GM12878 (cell line): ENCODE results near the gene PPIL6. TPM values are rescaled to one million over a fixed set of nuclear protein-coding genes. Genes with fewer than 3 reads are reported as not detected.
A peak's percentile ranks its signal among the peaks of the same experiment; 100 is the strongest.

Source experiments
- ATAC-seq: fragments of 200-7000 bp; cut with Tn5 transposase; 3 replicates; pipeline ENCODE4 v1.9.1; 2020; ENCODE audit warnings: mild to moderate bottlenecking, moderate library complexity
- BruUV-seq: library from RNA; stranded (reverse); fragments of 400-500 nt; replicated peaks from 2 replicates; lab custom pipeline; 2021; lab: Mats Ljungman, UMichigan
- CTCF ChIA-PET: fragments of 300-600 bp; sonication (Branson Sonifier 250); formaldehyde crosslinking; extraction: SDS; loops from one replicate; lab custom pipeline; 2021; ENCODE audit warnings: inconsistent platforms; lab: Yijun Ruan, JAX
- POLR2A ChIA-PET: fragments of 350-600 bp; formaldehyde crosslinking; extraction: SDS; loops from one replicate; lab custom pipeline; 2021; ENCODE audit warnings: inconsistent platforms; lab: Charles Lee
- RAD21 ChIA-PET: fragments of 300-600 bp; sonication (Branson Sonifier 250); formaldehyde crosslinking; loops from one replicate; lab custom pipeline; 2023; ENCODE audit warnings: antibody characterized with exemption; ENCODE audit not compliant: unreplicated experiment; lab: Charles Lee
- SMC1A ChIA-PET: fragments of 300-600 bp; sonication (Branson Sonifier 250); formaldehyde crosslinking; loops from one replicate; lab custom pipeline; 2023; ENCODE audit not compliant: unreplicated experiment, uncharacterized antibody; lab: Charles Lee
- DNase-seq: peaks from one replicate; pipeline ENCODE4 v3.0.0-alpha.2; 2011; ENCODE audit warnings: low read depth, low spot score
- FAIRE-seq: peaks from 3 replicates; lab custom pipeline; 2011; peaks lifted over from hg19 to GRCh38; lab: Jason Lieb, UNC
- H2AFZ ChIP-seq: 2 replicates; pipeline ENCODE4 v1.6.0; 2011; ENCODE audit warnings: low read depth, low read length, control low read depth; ENCODE audit not compliant: control insufficient read depth
- H3K27ac ChIP-seq: 2 replicates; pipeline ENCODE4 v1.5.1; 2011; ENCODE audit warnings: control low read depth; ENCODE audit not compliant: control insufficient read depth, insufficient read depth
- H3K27me3 ChIP-seq, 2 experiments: replicated peaks in 1 of 2; 2 replicates each; pipeline versions ENCODE4 v1.6.0 to v1.6.1; 2011; ENCODE audit warnings: low read length in 1 of 2; ENCODE audit not compliant: control insufficient read depth in 2 of 2, insufficient read depth in 2 of 2
- H3K36me3 ChIP-seq, 2 experiments: 2 replicates each; pipeline ENCODE4 v1.5.1; 2011; ENCODE audit warnings: low read length in 1 of 2; ENCODE audit not compliant: control insufficient read depth in 2 of 2, insufficient read depth in 2 of 2
- H3K4me1 ChIP-seq: 2 replicates; pipeline ENCODE4 v1.6.1; 2011; ENCODE audit warnings: mild to moderate bottlenecking, low read length, moderate library complexity, mixed read lengths; ENCODE audit not compliant: control insufficient read depth, insufficient read depth
- H3K4me2 ChIP-seq: 2 replicates; pipeline ENCODE4 v1.6.0; 2011; ENCODE audit warnings: control low read depth; ENCODE audit not compliant: control insufficient read depth, insufficient read depth
- H3K4me3 ChIP-seq: fragments of 200-600 bp; sonication (generic); 2 replicates; pipeline ENCODE4 v1.5.1; 2016
- H3K79me2 ChIP-seq: 2 replicates; pipeline ENCODE4 v1.6.0; 2011; ENCODE audit warnings: low read length; ENCODE audit not compliant: control insufficient read depth, insufficient read depth
- H3K9ac ChIP-seq: 2 replicates; pipeline ENCODE4 v1.8.0; 2011; ENCODE audit warnings: low read length, control low read depth, mixed read lengths; ENCODE audit not compliant: control insufficient read depth, insufficient read depth
- H3K9me3 ChIP-seq: replicated peaks from 3 replicates; pipeline ENCODE4 v1.5.1; 2011; ENCODE audit warnings: mild to moderate bottlenecking, low read length; ENCODE audit not compliant: control insufficient read depth, insufficient read depth
- H4K20me1 ChIP-seq: 2 replicates; pipeline ENCODE4 v1.6.0; 2011; ENCODE audit not compliant: control insufficient read depth, insufficient read depth
- ETV6 ChIP-seq, 2 experiments: fragments of 450-650 bp in 1 of 2; IDR thresholded peaks in 1 of 2; conservative IDR thresholded peaks in 1 of 2; 2 replicates each; pipeline ENCODE4 v1.6.1; 2014; ENCODE audit warnings: antibody characterized with exemption in 1 of 2, borderline replicate concordance in 1 of 2, low read depth in 1 of 2, mild to moderate bottlenecking in 1 of 2, moderate library complexity in 1 of 2
- HDAC6 ChIP-seq: fragments of 200-600 bp; sonication (generic); IDR thresholded peaks from one replicate; pipeline ENCODE4 v1.8.0; 2017; ENCODE audit warnings: antibody characterized with exemption; ENCODE audit not compliant: unreplicated experiment
- IKZF2 ChIP-seq, 2 experiments: fragments of 450-650 bp; IDR thresholded peaks; 2 replicates each; pipeline ENCODE4 v1.6.1; 2017; ENCODE audit warnings: mild to moderate bottlenecking in 2 of 2, moderate library complexity in 2 of 2
- JUND ChIP-seq: IDR thresholded peaks from 2 replicates; pipeline ENCODE4 v1.6.1; 2012; ENCODE audit warnings: low read depth, mild to moderate bottlenecking, low read length, improper control_type of control experiment, moderate library complexity
- NFIC ChIP-seq: IDR thresholded peaks from 2 replicates; pipeline ENCODE4 v1.6.1; 2012; ENCODE audit warnings: low read depth, mild to moderate bottlenecking, inconsistent platforms, low read length, moderate library complexity
- NR2C2 ChIP-seq: IDR thresholded peaks from 2 replicates; pipeline ENCODE4 v1.6.1; 2011; ENCODE audit warnings: borderline replicate concordance, low read depth; ENCODE audit not compliant: control insufficient read depth, insufficient read length
- STAT3 ChIP-seq: IDR thresholded peaks from 2 replicates; pipeline ENCODE4 v1.6.1; 2011; ENCODE audit warnings: low read depth, low read length, improper control_type of control experiment
- TCF7 ChIP-seq: IDR thresholded peaks from 2 replicates; pipeline ENCODE4 v1.6.1; 2014; ENCODE audit warnings: antibody characterized with exemption, borderline replicate concordance
- WGBS: methylation state at CpG from one replicate; pipeline ENCODE4 v1.1.6; 2016; ENCODE audit warnings: low lambda C conversion rate; ENCODE audit not compliant: insufficient replicate concordance, insufficient coverage; ENCODE audit errors: missing lambda C conversion rate; 5-methylcytosine and 5-hydroxymethylcytosine counted together
- in situ Hi-C: fragments of 300-500 bp; cut with MboI; formaldehyde crosslinking; loops from 9 replicates; pipeline ENCODE4 v1.14.3; 2018; ENCODE audit warnings: mixed read lengths
- intact Hi-C: fragments of 100-400 bp; cut with micrococcal nuclease; formaldehyde crosslinking; loops from one replicate; pipeline ENCODE4 v1.14.2; 2022; ENCODE audit not compliant: unreplicated experiment
- polyA plus RNA-seq, 11 experiments: library from polyadenylated mRNA; depleted of rRNA in 4 of 11; unstranded in 6 of 11; stranded (reverse) in 5 of 11; fragments of >200 nt; fragmentation: Nextera tagmentation in 4 of 11; fragmentation: Illumina TruSeq in 1 of 11; extraction: Ambion mirVana in 4 of 11; extraction: Trizol in 1 of 11; gene quantifications; 1 replicate in 1 of 11; 2 replicates in 10 of 11; pipeline versions ENCODE4 v1.2.1 to v1.2.3, GENCODE V29; 2011 to 2016; ENCODE audit warnings: inconsistent platforms in 2 of 11, missing spikeins in 2 of 11, low read depth in 1 of 11
- total RNA-seq, 4 experiments: library from RNA; depleted of rRNA in 3 of 4; stranded (reverse); fragments of >200 nt in 3 of 4; fragmentation: Illumina TruSeq in 1 of 4; extraction: Trizol in 1 of 4; gene quantifications; 2 replicates each; pipeline versions ENCODE4 v1.2.1 to v1.2.3, GENCODE V29; 2013 to 2021
- TF ChIP-seq, protein P1 (sequence below): IDR thresholded peaks from 2 replicates; pipeline ENCODE4 v1.6.1; 2011; ENCODE audit warnings: low read depth, mild to moderate bottlenecking, low read length, moderate library complexity, borderline replicate concordance; ENCODE audit errors: extremely low read depth
- TF ChIP-seq, protein P2 (sequence below): fragments of 450-650 bp; IDR thresholded peaks from 2 replicates; pipeline ENCODE4 v1.6.1; 2017; ENCODE audit warnings: low read depth, mild to moderate bottlenecking, moderate library complexity
- TF ChIP-seq, protein P3 (sequence below): IDR thresholded peaks from 2 replicates; pipeline ENCODE4 v1.6.1; 2012; ENCODE audit warnings: low read length, inconsistent platforms
- TF ChIP-seq, protein P4 (sequence below): fragments of 450-650 bp; IDR thresholded peaks from 2 replicates; pipeline ENCODE4 v1.6.1; 2016; ENCODE audit warnings: mild to moderate bottlenecking

Gene PPIL6
- total and polyA plus RNA-seq, 10 of the 15 experiments (the other 5 are each of a cell fraction or from before 2014, with no cell fraction given), result 0.01 to 0.26 (median 0.12) TPM; not detected in 5

DNA sequence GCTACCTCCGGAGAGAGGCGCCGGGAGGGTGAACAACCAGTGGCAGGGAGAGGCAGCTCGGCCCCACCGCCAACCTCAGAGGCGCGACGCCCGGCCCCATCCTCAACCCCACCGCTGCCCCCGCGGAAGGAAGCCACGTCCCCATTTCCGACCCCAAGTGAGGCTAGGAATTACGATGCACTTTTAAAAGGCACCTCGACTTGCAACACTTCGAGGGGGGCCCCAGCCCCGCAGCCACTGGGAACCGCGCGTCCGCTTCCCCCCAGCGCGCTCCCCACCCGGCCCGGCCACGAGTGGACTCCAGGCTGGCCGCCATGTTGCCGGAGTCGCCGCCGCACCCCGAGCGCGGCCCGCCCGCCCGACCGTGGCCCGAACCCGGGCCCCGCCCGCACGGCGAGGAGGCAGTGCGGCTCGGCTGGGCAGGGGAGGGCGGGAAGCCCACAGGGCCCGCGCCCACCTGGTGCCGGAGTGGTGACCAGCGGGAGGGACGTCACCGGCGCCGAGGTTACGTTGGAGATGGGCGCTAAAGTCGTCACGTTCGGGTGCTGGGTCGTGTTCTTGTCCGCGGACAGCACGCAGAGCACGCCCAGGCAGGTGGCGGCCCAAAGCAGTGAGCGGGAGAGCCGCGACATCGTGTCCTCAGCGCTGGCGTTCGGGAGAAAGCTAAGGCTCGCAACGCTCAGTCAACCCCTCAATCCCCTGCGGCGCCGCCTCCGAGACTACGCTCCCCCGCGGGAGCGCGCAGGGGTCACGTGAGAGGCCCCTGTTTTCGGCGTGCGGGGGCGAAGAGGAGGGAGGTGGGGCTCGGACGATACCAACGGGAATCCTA is 58.5 kb downstream of the PPIL6 start, which contains the start of gene CD164 (continued):
- TF ChIP-seq JUND, result no peak
- no peak for TF ChIP-seq TCF7
- TF ChIP-seq HDAC6, result peak; percentile 27
- TF ChIP-seq, protein P1, sequence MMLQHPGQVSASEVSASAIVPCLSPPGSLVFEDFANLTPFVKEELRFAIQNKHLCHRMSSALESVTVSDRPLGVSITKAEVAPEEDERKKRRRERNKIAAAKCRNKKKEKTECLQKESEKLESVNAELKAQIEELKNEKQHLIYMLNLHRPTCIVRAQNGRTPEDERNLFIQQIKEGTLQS, result peak; percentile 73; the same call in 1 of the 2 replicates
- peak in 1 of 2 experiments; percentile 80; a peak in 2 of 4 replicates for TF ChIP-seq ETV6 (conservative IDR thresholded peaks at IDR 0.05 in 1 of 2, IDR thresholded peaks at IDR 0.05 in 1 of 2; ENCODE audit: borderline replicate concordance in 1 of 2, low read depth in 1 of 2)

DNA sequence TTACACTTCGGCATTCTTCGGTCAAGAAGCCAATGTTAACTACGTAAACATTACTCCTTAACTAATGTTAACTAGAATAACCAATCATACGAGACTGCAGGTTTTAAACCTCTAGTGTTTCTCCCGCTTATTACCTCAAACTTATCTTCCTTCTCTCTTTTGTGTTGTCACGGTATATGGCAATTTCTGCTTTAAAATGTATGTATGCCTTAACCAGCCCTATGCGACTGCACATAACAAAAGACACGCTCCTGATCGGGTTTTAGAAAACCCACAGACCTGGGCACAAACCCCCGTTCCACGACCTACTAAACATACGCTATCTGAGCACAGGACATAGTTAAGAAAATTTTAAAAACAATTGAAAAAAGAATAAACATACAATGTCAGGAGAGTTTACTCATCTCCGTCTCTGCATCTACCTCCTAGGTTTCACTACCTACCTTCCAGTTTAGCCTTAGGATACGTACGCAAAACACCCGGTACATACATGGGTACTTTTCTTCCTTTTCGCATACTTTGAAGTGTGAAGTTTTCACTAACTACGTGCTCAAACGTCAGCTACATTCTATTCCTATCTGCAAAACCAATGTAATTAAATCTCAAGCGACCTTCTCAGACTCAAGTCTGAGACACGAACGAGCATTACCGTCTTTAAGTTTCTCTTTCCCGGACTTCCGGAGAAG is 59.2 kb downstream of the PPIL6 start:
- Histone ChIP-seq H3K4me2 (peak overlapping the region; percentile 23; the same call in 1 of the 2 replicates), H2AFZ (no peak overlapping the region), H3K9me3 (no peaks in the 10 kb centered on the region), H3K4me3 (peak overlapping the region; percentile 86), H3K9ac (peak overlapping the region; percentile 98), H3K79me2 (peaks cover 61% of the 10 kb centered on the region), H3K36me3 (peaks cover 0 to 6% of the 10 kb centered on the region in 2 experiments; a peak in 3 of 4 replicates), H3K27me3 (no peaks in the 10 kb centered on the region), H3K27ac (peak overlapping the region; percentile 100), H4K20me1 (peaks cover 3% of the 10 kb centered on the region; the same call in 1 of the 2 replicates), H3K4me1 (peaks cover 8% of the 10 kb centered on the region)
- ChIA-PET RAD21 (interaction anchor here (1.3 kb wide), 1 partner anchor 11 kb away, joined by 3 read pairs; no protein-coding TSS in a partner anchor), POLR2A (interaction anchor here (0.9 to 1.2 kb wide), 2 partner anchors 14 to 287 kb away, joined by 3 read pairs; partner anchors contain the start of gene SESN1), SMC1A (interaction anchor here (5.5 kb wide), 1 partner anchor 9 kb away, joined by 63 read pairs; no protein-coding TSS in a partner anchor), CTCF (interaction anchor here (1.0 kb wide), 1 partner anchor 22 kb away, joined by 3 read pairs; no protein-coding TSS in a partner anchor)
- BruUV-seq, result no TSS peak
- DNase-seq, result no peak
- peak; percentile 0; the same call in 2 of the 3 replicates for ATAC-seq
- intact Hi-C loops, result loop anchor here (5.0 to 10.0 kb wide), 2 partner anchors 76 to 826 kb away; partner anchors contain the start of gene MICAL1
- in situ Hi-C loops, result loop anchor here (5.0 to 10.0 kb wide), 3 partner anchors 199 to 826 kb away; partner anchors contain the start of gene CEP57L1
- FAIRE-seq, result no peak
- WGBS, result 2% methylated on average over 25 of the region's 25 CpGs
- TF ChIP-seq, protein P2, sequence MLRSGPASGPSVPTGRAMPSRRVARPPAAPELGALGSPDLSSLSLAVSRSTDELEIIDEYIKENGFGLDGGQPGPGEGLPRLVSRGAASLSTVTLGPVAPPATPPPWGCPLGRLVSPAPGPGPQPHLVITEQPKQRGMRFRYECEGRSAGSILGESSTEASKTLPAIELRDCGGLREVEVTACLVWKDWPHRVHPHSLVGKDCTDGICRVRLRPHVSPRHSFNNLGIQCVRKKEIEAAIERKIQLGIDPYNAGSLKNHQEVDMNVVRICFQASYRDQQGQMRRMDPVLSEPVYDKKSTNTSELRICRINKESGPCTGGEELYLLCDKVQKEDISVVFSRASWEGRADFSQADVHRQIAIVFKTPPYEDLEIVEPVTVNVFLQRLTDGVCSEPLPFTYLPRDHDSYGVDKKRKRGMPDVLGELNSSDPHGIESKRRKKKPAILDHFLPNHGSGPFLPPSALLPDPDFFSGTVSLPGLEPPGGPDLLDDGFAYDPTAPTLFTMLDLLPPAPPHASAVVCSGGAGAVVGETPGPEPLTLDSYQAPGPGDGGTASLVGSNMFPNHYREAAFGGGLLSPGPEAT, result peak; percentile 13; the same call in 1 of the 2 replicates
- TF ChIP-seq, protein P3, sequence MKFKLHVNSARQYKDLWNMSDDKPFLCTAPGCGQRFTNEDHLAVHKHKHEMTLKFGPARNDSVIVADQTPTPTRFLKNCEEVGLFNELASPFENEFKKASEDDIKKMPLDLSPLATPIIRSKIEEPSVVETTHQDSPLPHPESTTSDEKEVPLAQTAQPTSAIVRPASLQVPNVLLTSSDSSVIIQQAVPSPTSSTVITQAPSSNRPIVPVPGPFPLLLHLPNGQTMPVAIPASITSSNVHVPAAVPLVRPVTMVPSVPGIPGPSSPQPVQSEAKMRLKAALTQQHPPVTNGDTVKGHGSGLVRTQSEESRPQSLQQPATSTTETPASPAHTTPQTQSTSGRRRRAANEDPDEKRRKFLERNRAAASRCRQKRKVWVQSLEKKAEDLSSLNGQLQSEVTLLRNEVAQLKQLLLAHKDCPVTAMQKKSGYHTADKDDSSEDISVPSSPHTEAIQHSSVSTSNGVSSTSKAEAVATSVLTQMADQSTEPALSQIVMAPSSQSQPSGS, result no peak; the same call in 1 of the 2 replicates
- peak in 1 of 2 experiments; percentile 28; a peak in 1 of 4 replicates for TF ChIP-seq IKZF2 (IDR thresholded peaks at IDR 0.05)
- 0 out of 2 replicates have a peak, but pooled peaks have one; percentile 21 for TF ChIP-seq STAT3
- TF ChIP-seq, protein P4, sequence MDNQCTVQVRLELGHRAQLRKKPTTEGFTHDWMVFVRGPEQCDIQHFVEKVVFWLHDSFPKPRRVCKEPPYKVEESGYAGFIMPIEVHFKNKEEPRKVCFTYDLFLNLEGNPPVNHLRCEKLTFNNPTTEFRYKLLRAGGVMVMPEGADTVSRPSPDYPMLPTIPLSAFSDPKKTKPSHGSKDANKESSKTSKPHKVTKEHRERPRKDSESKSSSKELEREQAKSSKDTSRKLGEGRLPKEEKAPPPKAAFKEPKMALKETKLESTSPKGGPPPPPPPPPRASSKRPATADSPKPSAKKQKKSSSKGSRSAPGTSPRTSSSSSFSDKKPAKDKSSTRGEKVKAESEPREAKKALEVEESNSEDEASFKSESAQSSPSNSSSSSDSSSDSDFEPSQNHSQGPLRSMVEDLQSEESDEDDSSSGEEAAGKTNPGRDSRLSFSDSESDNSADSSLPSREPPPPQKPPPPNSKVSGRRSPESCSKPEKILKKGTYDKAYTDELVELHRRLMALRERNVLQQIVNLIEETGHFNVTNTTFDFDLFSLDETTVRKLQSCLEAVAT, result peak; percentile 46; the same call in 1 of the 2 replicates
- TF ChIP-seq NFIC, result peak; percentile 41; the same call in 1 of the 2 replicates
- no peak for TF ChIP-seq NR2C2
